ENCODE results near the gene AHNAK.

Gene AHNAK

GRCh38 chr11:62416596-62416995, 130.0 kb downstream of the AHNAK start:
- H3K4me3 ChIP-seq (ENCODE audit: low read length) = no peak overlapping the region
- H3K4me2 ChIP-seq (ENCODE audit: low read length) = no peak overlapping the region
- H3K4me1 ChIP-seq (ENCODE audit: control insufficient read depth, insufficient read depth, low read length) = no peaks in the 10 kb centered on the region
- H3K9ac ChIP-seq (ENCODE audit: low read depth, low read length) = no peak overlapping the region
- H3K36me3 ChIP-seq (ENCODE audit: insufficient read depth, low read length) = no peaks in the 10 kb centered on the region
- H3K9me3 ChIP-seq (replicated peaks; ENCODE audit: low read length) = no peaks in the 10 kb centered on the region
- peaks cover 8% of the 10 kb centered on the region for H3K27me3 ChIP-seq (ENCODE audit: control insufficient read depth, insufficient read depth, low read length)

- no peaks in the 10 kb centered on the region for H3K36me3 ChIP-seq (ENCODE audit: insufficient read depth, low read length)
- H3K9me3 ChIP-seq (replicated peaks; ENCODE audit: low read length) = no peaks in the 10 kb centered on the region
- no peak overlapping the region for H3K4me2 ChIP-seq (ENCODE audit: low read length)
- H3K4me1 ChIP-seq (ENCODE audit: control insufficient read depth, insufficient read depth, low read length) = no peaks in the 10 kb centered on the region
- H3K27me3 ChIP-seq (ENCODE audit: control insufficient read depth, insufficient read depth, low read length) = no peaks in the 10 kb centered on the region
- H3K4me3 ChIP-seq (ENCODE audit: low read length) = no peak overlapping the region
- no peak overlapping the region for H3K9ac ChIP-seq (ENCODE audit: low read depth, low read length)
Observed at GRCh38 chr11:62413060-62413696, 133.4 kb downstream of the AHNAK start.

- Histone ChIP-seq H3K36me3 (ENCODE audit: insufficient read depth, low read length) (no peaks in the 10 kb centered on the region), H3K9me3 (replicated peaks; ENCODE audit: low read length) (no peaks in the 10 kb centered on the region), H3K27me3 (ENCODE audit: control insufficient read depth, insufficient read depth, low read length) (no peaks in the 10 kb centered on the region), H3K4me1 (ENCODE audit: control insufficient read depth, insufficient read depth, low read length) (no peaks in the 10 kb centered on the region), H3K4me2 (ENCODE audit: low read length) (no peak overlapping the region), H3K4me3 (ENCODE audit: low read length) (no peak overlapping the region), H3K9ac (ENCODE audit: low read depth, low read length) (no peak overlapping the region)
Observed at GRCh38 chr11:62411524-62411923, 135.1 kb downstream of the AHNAK start.

- H3K9ac ChIP-seq (ENCODE audit: low read depth, low read length) = no peak overlapping the region
- no peaks in the 10 kb centered on the region for H3K4me1 ChIP-seq (ENCODE audit: control insufficient read depth, insufficient read depth, low read length)
- H3K27me3 ChIP-seq (ENCODE audit: control insufficient read depth, insufficient read depth, low read length) = no peaks in the 10 kb centered on the region
- no peak overlapping the region for H3K4me2 ChIP-seq (ENCODE audit: low read length)
- H3K4me3 ChIP-seq (ENCODE audit: low read length) = no peak overlapping the region
- H3K9me3 ChIP-seq (replicated peaks; ENCODE audit: low read length) = no peaks in the 10 kb centered on the region
- no peaks in the 10 kb centered on the region for H3K36me3 ChIP-seq (ENCODE audit: insufficient read depth, low read length)
Observed at GRCh38 chr11:62410972-62411371, 135.6 kb downstream of the AHNAK start.

- H3K4me1 ChIP-seq (ENCODE audit: control insufficient read depth, insufficient read depth, low read length) = no peaks in the 10 kb centered on the region
- H3K27me3 ChIP-seq (ENCODE audit: control insufficient read depth, insufficient read depth, low read length) = peaks cover 3% of the 10 kb centered on the region
- no peaks in the 10 kb centered on the region for H3K36me3 ChIP-seq (ENCODE audit: insufficient read depth, low read length)
- H3K4me3 ChIP-seq (ENCODE audit: low read length) = no peak overlapping the region
- H3K9me3 ChIP-seq (replicated peaks; ENCODE audit: low read length) = no peaks in the 10 kb centered on the region
- no peak overlapping the region for H3K4me2 ChIP-seq (ENCODE audit: low read length)
- no peak overlapping the region for H3K9ac ChIP-seq (ENCODE audit: low read depth, low read length)
Observed at GRCh38 chr11:62409831-62410230, 136.8 kb downstream of the AHNAK start.

- Histone ChIP-seq H3K36me3 (ENCODE audit: insufficient read depth, low read length) (no peaks in the 10 kb centered on the region), H3K4me3 (ENCODE audit: low read length) (no peak overlapping the region), H3K4me1 (ENCODE audit: control insufficient read depth, insufficient read depth, low read length) (peaks cover 14% of the 10 kb centered on the region), H3K9me3 (replicated peaks; ENCODE audit: low read length) (no peaks in the 10 kb centered on the region), H3K9ac (ENCODE audit: low read depth, low read length) (no peak overlapping the region), H3K27me3 (ENCODE audit: control insufficient read depth, insufficient read depth, low read length) (peaks cover 6% of the 10 kb centered on the region), H3K4me2 (ENCODE audit: low read length) (no peak overlapping the region)
Observed at GRCh38 chr11:62406034-62406433, 140.6 kb downstream of the AHNAK start.

- H3K9ac ChIP-seq (ENCODE audit: low read depth, low read length) = no peak overlapping the region
- peaks cover 6% of the 10 kb centered on the region for H3K27me3 ChIP-seq (ENCODE audit: control insufficient read depth, insufficient read depth, low read length)
- H3K4me2 ChIP-seq (ENCODE audit: low read length) = no peak overlapping the region
- H3K9me3 ChIP-seq (replicated peaks; ENCODE audit: low read length) = no peaks in the 10 kb centered on the region
- no peak overlapping the region for H3K4me3 ChIP-seq (ENCODE audit: low read length)
- H3K4me1 ChIP-seq (ENCODE audit: control insufficient read depth, insufficient read depth, low read length) = peaks cover 26% of the 10 kb centered on the region
- H3K36me3 ChIP-seq (ENCODE audit: insufficient read depth, low read length) = no peaks in the 10 kb centered on the region
Observed at GRCh38 chr11:62404901-62405300, 141.7 kb downstream of the AHNAK start.

- H3K4me3 ChIP-seq (ENCODE audit: low read length) = no peak overlapping the region
- H3K9me3 ChIP-seq (replicated peaks; ENCODE audit: low read length) = no peaks in the 10 kb centered on the region
- H3K27me3 ChIP-seq (ENCODE audit: control insufficient read depth, insufficient read depth, low read length) = peaks cover 6% of the 10 kb centered on the region
- no peak overlapping the region for H3K9ac ChIP-seq (ENCODE audit: low read depth, low read length)
- peaks cover 29% of the 10 kb centered on the region for H3K4me1 ChIP-seq (ENCODE audit: control insufficient read depth, insufficient read depth, low read length)
- H3K36me3 ChIP-seq (ENCODE audit: insufficient read depth, low read length) = no peaks in the 10 kb centered on the region
- no peak overlapping the region for H3K4me2 ChIP-seq (ENCODE audit: low read length)
Observed at GRCh38 chr11:62404435-62404834, 142.2 kb downstream of the AHNAK start.

GRCh38 chr11:62402960-62403730, 143.5 kb downstream of the AHNAK start:
- peaks cover 6% of the 10 kb centered on the region for H3K27me3 ChIP-seq (ENCODE audit: control insufficient read depth, insufficient read depth, low read length)
- H3K4me1 ChIP-seq (ENCODE audit: control insufficient read depth, insufficient read depth, low read length) = peaks cover 41% of the 10 kb centered on the region
- H3K9me3 ChIP-seq (replicated peaks; ENCODE audit: low read length) = no peaks in the 10 kb centered on the region
- no peak overlapping the region for H3K4me2 ChIP-seq (ENCODE audit: low read length)
- no peak overlapping the region for H3K9ac ChIP-seq (ENCODE audit: low read depth, low read length)
- H3K36me3 ChIP-seq (ENCODE audit: insufficient read depth, low read length) = no peaks in the 10 kb centered on the region
- H3K4me3 ChIP-seq (ENCODE audit: low read length) = no peak overlapping the region

- Histone ChIP-seq H3K9me3 (replicated peaks; ENCODE audit: low read length) (no peaks in the 10 kb centered on the region), H3K9ac (ENCODE audit: low read depth, low read length) (no peak overlapping the region), H3K36me3 (ENCODE audit: insufficient read depth, low read length) (no peaks in the 10 kb centered on the region), H3K4me1 (ENCODE audit: control insufficient read depth, insufficient read depth, low read length) (peaks cover 43% of the 10 kb centered on the region), H3K4me3 (ENCODE audit: low read length) (no peak overlapping the region), H3K27me3 (ENCODE audit: control insufficient read depth, insufficient read depth, low read length) (peaks cover 6% of the 10 kb centered on the region), H3K4me2 (ENCODE audit: low read length) (no peak overlapping the region)
Observed at GRCh38 chr11:62402226-62402959, 144.2 kb downstream of the AHNAK start.

GRCh38 chr11:62401811-62402210, 144.8 kb downstream of the AHNAK start:
- Histone ChIP-seq H3K4me2 (ENCODE audit: low read length) (no peak overlapping the region), H3K27me3 (ENCODE audit: control insufficient read depth, insufficient read depth, low read length) (peaks cover 6% of the 10 kb centered on the region), H3K9ac (ENCODE audit: low read depth, low read length) (no peak overlapping the region), H3K9me3 (replicated peaks; ENCODE audit: low read length) (no peaks in the 10 kb centered on the region), H3K4me3 (ENCODE audit: low read length) (no peak overlapping the region), H3K4me1 (ENCODE audit: control insufficient read depth, insufficient read depth, low read length) (peaks cover 43% of the 10 kb centered on the region), H3K36me3 (ENCODE audit: insufficient read depth, low read length) (no peaks in the 10 kb centered on the region)

All from skeletal muscle satellite cell (primary cell).